H54 (cell line): Measurements from ENCODE around the gene TUSC1.
A peak's percentile ranks its signal among the peaks of the same experiment; 100 is the strongest.
"Not testable (repeated sequence)": the region's sequence is repeated elsewhere in the genome, so short reads cannot be mapped to it uniquely, and the experiment has no call there.

ENCODE experiments used
- DNase-seq: peaks from one replicate; pipeline ENCODE4 v3.0.0; 2011; ENCODE audit warnings: low spot score, mixed read lengths; ENCODE audit not compliant: insufficient read length
- FAIRE-seq: peaks from 3 replicates; lab custom pipeline; 2011; peaks lifted over from hg19 to GRCh38; lab: Jason Lieb, UNC
- POLR2A ChIP-seq: IDR thresholded peaks from 2 replicates; pipeline ENCODE4 v1.6.1; 2011; ENCODE audit warnings: low read depth, mild to moderate bottlenecking, low read length

Gene TUSC1

GRCh38 chr9:25678147-25678666 is at the start of gene TUSC1:
Gene TUSC1 (minus strand): TSS chr9:25678444. CDS start chr9:25678312, 132 bp downstream.
- peak; percentile 33; the same call in 1 of the 2 replicates for TF ChIP-seq POLR2A
- FAIRE-seq: peak; percentile 96
- peak; percentile 81 for DNase-seq

GRCh38 chr9:25726871-25727410 is 48.7 kb upstream of the TUSC1 start:
- FAIRE-seq: no peak
- TF ChIP-seq POLR2A: no peak
- no peak for DNase-seq

GRCh38 chr9:25724424-25724823 is 46.2 kb upstream of the TUSC1 start:
- DNase-seq: peak; percentile 26
- no peak for TF ChIP-seq POLR2A
- FAIRE-seq: peak; percentile 98

GRCh38 chr9:25716220-25716872 is 38.1 kb upstream of the TUSC1 start:
- FAIRE-seq: peak; percentile 97
- no peak for TF ChIP-seq POLR2A
- DNase-seq: peak; percentile 22

- no peak for TF ChIP-seq POLR2A
- FAIRE-seq: no peak
- DNase-seq: no peak
These were observed 31.7 kb upstream of the TUSC1 start for GRCh38 chr9:25709941-25710340.

GRCh38 chr9:25704800-25705199 is 26.6 kb upstream of the TUSC1 start:
- no peak for FAIRE-seq

GRCh38 chr9:25703701-25704357 is 25.6 kb upstream of the TUSC1 start:
- FAIRE-seq (peak; percentile 48), DNase-seq (no peak)
- no peak for TF ChIP-seq POLR2A

More at GRCh38 chr9:25704800-25705199, 26.6 kb upstream of the TUSC1 start:
- no peak for TF ChIP-seq POLR2A
- no peak for DNase-seq

- FAIRE-seq (no peak), DNase-seq (no peak)
- no peak for TF ChIP-seq POLR2A
These were observed 24.3 kb upstream of the TUSC1 start for GRCh38 chr9:25702536-25702935.

GRCh38 chr9:25700899-25701298 is 22.7 kb upstream of the TUSC1 start:
- not testable (repeated sequence) for DNase-seq
- FAIRE-seq: peak; percentile 72

- FAIRE-seq: peak; percentile 65
- DNase-seq: no peak
- TF ChIP-seq POLR2A: no peak
These were observed 22.2 kb upstream of the TUSC1 start for GRCh38 chr9:25700430-25700829.

- no peak for TF ChIP-seq POLR2A
- DNase-seq: no peak
These were observed 13.5 kb upstream of the TUSC1 start for GRCh38 chr9:25691786-25692185.

GRCh38 chr9:25684321-25684720 is 6.1 kb upstream of the TUSC1 start:
- FAIRE-seq: no peak
- TF ChIP-seq POLR2A: no peak

More at GRCh38 chr9:25691786-25692185, 13.5 kb upstream of the TUSC1 start:
- FAIRE-seq: no peak

GRCh38 chr9:25681266-25681665 is 3.0 kb upstream of the TUSC1 start:
- DNase-seq (peak; percentile 7), FAIRE-seq (peak; percentile 90)
- TF ChIP-seq POLR2A: no peak

More at GRCh38 chr9:25684321-25684720, 6.1 kb upstream of the TUSC1 start:
- DNase-seq: no peak

- FAIRE-seq (peak; percentile 58), DNase-seq (no peak)
- TF ChIP-seq POLR2A: no peak
These were observed 659 bp upstream of the TUSC1 start for GRCh38 chr9:25678846-25679360.
